Activated T-cell treated with anti-CD3 and anti-CD28 coated beads, Interleukin-2, amount 50 U/mL, for 24 hours (primary cell): Measurements from ENCODE around the gene DPY19L3.
A peak's percentile ranks its signal among the peaks of the same experiment; 100 is the strongest.
"Not testable (repeated sequence)": the region's sequence is repeated elsewhere in the genome, so short reads cannot be mapped to it uniquely, and the experiment has no call there.

ENCODE experiments used
- DNase-seq: peaks from one replicate; pipeline ENCODE4 v3.0.0-alpha.2; 2020
- H3K27ac Mint-ChIP-seq: 2 replicates; pipeline ENCODE4 v1.8.0; 2020; ENCODE audit warnings: mild to moderate bottlenecking, mixed read lengths
- H3K27me3 Mint-ChIP-seq: 2 replicates; pipeline ENCODE4 v1.8.0; 2020; ENCODE audit warnings: mixed read lengths
- H3K36me3 Mint-ChIP-seq: 2 replicates; pipeline ENCODE4 v1.8.0; 2020; ENCODE audit warnings: low read depth, mixed read lengths
- H3K4me1 Mint-ChIP-seq: 2 replicates; pipeline ENCODE4 v1.8.0; 2020; ENCODE audit warnings: low read depth, mixed read lengths
- H3K4me3 Mint-ChIP-seq: 2 replicates; pipeline ENCODE4 v1.8.0; 2020; ENCODE audit warnings: mild to moderate bottlenecking, moderate library complexity, mixed read lengths
- H3K9me3 Mint-ChIP-seq: 2 replicates; pipeline ENCODE4 v1.8.0; 2020; ENCODE audit warnings: mixed read lengths

The DPY19L3 gene

GRCh38 chr19:32407004-32407992 is 1.7 kb downstream of the DPY19L3 start:
- Mint-ChIP-seq H3K36me3 (peaks cover 56% of the 10 kb centered on the region), H3K27me3 (no peaks in the 10 kb centered on the region), H3K9me3 (no peaks in the 10 kb centered on the region), H3K27ac (peak overlapping the region; percentile 85), H3K4me1 (peaks cover 27% of the 10 kb centered on the region), H3K4me3 (peak overlapping the region; percentile 80)
- no peak for DNase-seq

- DNase-seq, result no peak
- Mint-ChIP-seq H3K4me1 (no peaks in the 10 kb centered on the region), H3K36me3 (peaks cover 64% of the 10 kb centered on the region), H3K9me3 (no peaks in the 10 kb centered on the region), H3K27me3 (no peaks in the 10 kb centered on the region), H3K4me3 (no peak overlapping the region), H3K27ac (no peak overlapping the region)
Observed at GRCh38 chr19:32415246-32415645, 9.7 kb downstream of the DPY19L3 start.

- Mint-ChIP-seq H3K27me3 (no peaks in the 10 kb centered on the region), H3K4me3 (no peak overlapping the region), H3K27ac (no peak overlapping the region), H3K36me3 (peaks cover 61% of the 10 kb centered on the region), H3K9me3 (no peaks in the 10 kb centered on the region), H3K4me1 (no peaks in the 10 kb centered on the region)
- DNase-seq, result no peak
Observed at GRCh38 chr19:32415669-32416068, 10.1 kb downstream of the DPY19L3 start.

- Mint-ChIP-seq H3K27me3 (no peaks in the 10 kb centered on the region), H3K4me1 (peaks cover 7% of the 10 kb centered on the region), H3K27ac (no peak overlapping the region), H3K36me3 (peaks cover 50% of the 10 kb centered on the region), H3K9me3 (no peaks in the 10 kb centered on the region), H3K4me3 (no peak overlapping the region)
- DNase-seq, result no peak
Observed at GRCh38 chr19:32416749-32417456, 11.3 kb downstream of the DPY19L3 start.

GRCh38 chr19:32418155-32418554 is 12.6 kb downstream of the DPY19L3 start:
- Mint-ChIP-seq H3K4me1 (peaks cover 12% of the 10 kb centered on the region), H3K9me3 (no peaks in the 10 kb centered on the region), H3K27ac (no peak overlapping the region), H3K4me3 (no peak overlapping the region), H3K27me3 (no peaks in the 10 kb centered on the region), H3K36me3 (peaks cover 40% of the 10 kb centered on the region)
- no peak for DNase-seq

- Mint-ChIP-seq H3K36me3 (peaks cover 19% of the 10 kb centered on the region), H3K4me1 (peaks cover 12% of the 10 kb centered on the region), H3K4me3 (no peak overlapping the region), H3K27ac (peak overlapping the region; percentile 53), H3K9me3 (no peaks in the 10 kb centered on the region), H3K27me3 (no peaks in the 10 kb centered on the region)
- DNase-seq, result no peak
Observed at GRCh38 chr19:32421589-32422361, 16.2 kb downstream of the DPY19L3 start.

- no peaks in the 10 kb centered on the region for H3K27me3 Mint-ChIP-seq
- H3K27ac Mint-ChIP-seq, result no peak overlapping the region
- H3K36me3 Mint-ChIP-seq, result peaks cover 18% of the 10 kb centered on the region
- no peak overlapping the region for H3K4me3 Mint-ChIP-seq
- no peak for DNase-seq
- peaks cover 12% of the 10 kb centered on the region for H3K4me1 Mint-ChIP-seq
- no peaks in the 10 kb centered on the region for H3K9me3 Mint-ChIP-seq
Observed at GRCh38 chr19:32422435-32422834, 16.9 kb downstream of the DPY19L3 start.

- not testable (repeated sequence) for H3K9me3 Mint-ChIP-seq, DNase-seq, H3K4me3 Mint-ChIP-seq, H3K27me3 Mint-ChIP-seq, H3K27ac Mint-ChIP-seq
- peaks cover 17% of the 10 kb centered on the region for H3K36me3 Mint-ChIP-seq
- H3K4me1 Mint-ChIP-seq, result peaks cover 12% of the 10 kb centered on the region
Observed at GRCh38 chr19:32423944-32424343, 18.4 kb downstream of the DPY19L3 start.

GRCh38 chr19:32427536-32427935 is 22.0 kb downstream of the DPY19L3 start:
- DNase-seq, result no peak
- H3K36me3 Mint-ChIP-seq, result peaks cover 17% of the 10 kb centered on the region
- no peaks in the 10 kb centered on the region for H3K4me1 Mint-ChIP-seq
- H3K27me3 Mint-ChIP-seq, result no peaks in the 10 kb centered on the region
- H3K27ac Mint-ChIP-seq, result no peak overlapping the region
- H3K9me3 Mint-ChIP-seq, result no peaks in the 10 kb centered on the region
- no peak overlapping the region for H3K4me3 Mint-ChIP-seq

- Mint-ChIP-seq H3K27me3 (no peaks in the 10 kb centered on the region), H3K4me1 (no peaks in the 10 kb centered on the region), H3K9me3 (no peaks in the 10 kb centered on the region), H3K36me3 (peaks cover 58% of the 10 kb centered on the region), H3K4me3 (no peak overlapping the region), H3K27ac (no peak overlapping the region)
- no peak for DNase-seq
Observed at GRCh38 chr19:32436692-32437091, 31.1 kb downstream of the DPY19L3 start.

GRCh38 chr19:32437096-32437495 is 31.5 kb downstream of the DPY19L3 start:
- H3K9me3 Mint-ChIP-seq, result no peaks in the 10 kb centered on the region
- H3K27ac Mint-ChIP-seq, result no peak overlapping the region
- no peak overlapping the region for H3K4me3 Mint-ChIP-seq
- H3K27me3 Mint-ChIP-seq, result no peaks in the 10 kb centered on the region
- DNase-seq, result no peak
- peaks cover 60% of the 10 kb centered on the region for H3K36me3 Mint-ChIP-seq
- H3K4me1 Mint-ChIP-seq, result no peaks in the 10 kb centered on the region

GRCh38 chr19:32438751-32439150 is 33.2 kb downstream of the DPY19L3 start:
- Mint-ChIP-seq H3K4me3 (no peak overlapping the region), H3K27me3 (no peaks in the 10 kb centered on the region), H3K27ac (no peak overlapping the region), H3K36me3 (peaks cover 61% of the 10 kb centered on the region), H3K4me1 (no peaks in the 10 kb centered on the region), H3K9me3 (no peaks in the 10 kb centered on the region)
- DNase-seq, result no peak

- Mint-ChIP-seq H3K9me3 (no peaks in the 10 kb centered on the region), H3K27ac (no peak overlapping the region), H3K4me3 (no peak overlapping the region), H3K36me3 (peaks cover 46% of the 10 kb centered on the region), H3K27me3 (no peaks in the 10 kb centered on the region), H3K4me1 (no peaks in the 10 kb centered on the region)
- no peak for DNase-seq
Observed at GRCh38 chr19:32442650-32443049, 37.1 kb downstream of the DPY19L3 start.

GRCh38 chr19:32447534-32447933 is 42.0 kb downstream of the DPY19L3 start:
- H3K36me3 Mint-ChIP-seq, result peaks cover 16% of the 10 kb centered on the region
- H3K27ac Mint-ChIP-seq, result not testable (repeated sequence)

More at GRCh38 chr19:32447534-32447933, 42.0 kb downstream of the DPY19L3 start:
- H3K4me1 Mint-ChIP-seq, H3K4me3 Mint-ChIP-seq, DNase-seq, H3K9me3 Mint-ChIP-seq, H3K27me3 Mint-ChIP-seq: not testable (repeated sequence)
